ENCODE measurements around the gene TRIM14.

Gene TRIM14

DNA sequence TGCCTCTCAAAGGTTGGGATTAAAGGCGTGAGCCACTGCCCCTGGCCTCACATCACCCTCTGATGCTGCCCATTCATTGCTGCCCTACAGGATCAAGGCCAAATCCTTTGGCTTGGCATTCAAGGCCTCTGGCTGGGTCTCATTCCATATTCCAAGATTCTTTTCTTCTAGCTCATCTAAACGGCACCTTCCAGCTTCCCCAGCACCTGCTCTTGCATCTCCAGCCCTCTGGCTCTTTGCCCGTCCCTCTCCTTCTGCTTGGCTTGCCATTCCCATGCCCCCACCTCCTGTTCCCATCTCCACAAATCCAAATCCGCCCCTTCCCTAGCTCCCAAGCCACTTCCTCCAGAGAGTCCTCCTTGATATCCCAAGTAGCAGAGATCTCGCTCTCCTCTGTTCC, 40.3 kb upstream of the TRIM14 start:
- no peak for DNase-seq (ENCODE audit: insufficient read length, low spot score)
- FAIRE-seq: no peak
- no peak for TF ChIP-seq CTCF (IDR thresholded peaks at IDR 0.05; ENCODE audit: insufficient read depth, missing control alignments)

DNA sequence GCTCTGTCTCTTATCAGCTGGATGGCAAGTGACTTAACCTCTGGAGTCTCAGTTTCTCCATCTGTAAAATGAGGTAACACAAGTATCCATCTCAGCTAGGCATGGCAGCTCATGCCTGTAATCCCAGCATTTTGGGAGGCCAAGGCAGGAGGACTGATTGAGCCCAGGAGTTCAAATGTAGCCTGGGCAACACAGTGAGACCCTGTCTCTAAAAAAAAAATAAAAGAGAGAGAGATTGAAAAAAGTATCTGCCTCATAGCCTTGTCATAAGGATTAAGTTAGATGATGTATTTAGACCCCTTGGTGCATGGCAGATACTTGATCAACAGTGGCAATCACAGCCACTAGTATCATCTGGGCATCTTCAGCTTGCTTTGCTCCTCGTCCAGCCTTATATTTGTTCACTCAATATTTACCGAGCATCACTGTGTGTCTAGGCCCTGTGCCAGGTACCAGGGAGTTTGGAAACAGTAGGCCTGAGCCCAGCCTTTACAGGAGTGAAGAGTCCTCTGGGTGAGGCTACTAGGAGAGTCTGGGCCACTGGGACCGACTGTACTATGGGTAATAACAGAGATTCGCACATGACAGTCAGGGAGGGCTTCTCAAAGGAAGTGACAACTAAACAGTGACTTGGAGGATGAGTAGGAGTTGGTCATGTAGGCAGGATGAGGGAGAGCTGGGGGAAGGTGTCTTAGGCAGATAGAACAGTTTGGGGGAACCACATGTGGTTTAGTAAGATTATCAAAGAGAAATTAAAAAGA, 39.2 kb upstream of the TRIM14 start:
- TF ChIP-seq CTCF (IDR thresholded peaks at IDR 0.05; ENCODE audit: insufficient read depth, missing control alignments): no peak
- FAIRE-seq: no peak
- no peak for DNase-seq (ENCODE audit: insufficient read length, low spot score)

DNA sequence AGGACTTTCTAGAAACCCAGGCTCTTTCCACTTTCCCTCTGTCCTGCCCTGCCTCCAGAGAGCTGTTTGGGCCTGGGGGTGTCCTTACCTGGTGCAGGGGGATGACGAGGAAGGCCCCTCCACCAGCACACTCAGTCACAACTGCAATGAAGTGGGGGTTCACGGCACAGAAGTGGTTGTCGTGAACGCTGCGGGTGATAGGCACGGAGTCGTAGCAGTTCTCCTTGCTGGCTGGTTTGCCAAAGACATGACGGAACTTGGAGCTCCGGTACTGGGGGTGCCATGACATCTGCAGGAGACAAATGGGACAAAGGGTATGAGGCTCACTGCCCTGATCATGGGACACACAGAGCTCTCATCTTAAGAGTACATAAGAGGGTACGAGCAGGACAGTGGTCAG, 38.4 kb upstream of the TRIM14 start:
- DNase-seq (ENCODE audit: insufficient read length, low spot score): no peak
- FAIRE-seq: no peak
- TF ChIP-seq CTCF (IDR thresholded peaks at IDR 0.05; ENCODE audit: insufficient read depth, missing control alignments): no peak

- FAIRE-seq: no peak
- no peak for TF ChIP-seq CTCF (IDR thresholded peaks at IDR 0.05; ENCODE audit: insufficient read depth, missing control alignments)
- DNase-seq (ENCODE audit: insufficient read length, low spot score): no peak
These were observed 35.7 kb upstream of the TRIM14 start for GRCh38 chr9:98154678-98155077.

- no peak for TF ChIP-seq CTCF (IDR thresholded peaks at IDR 0.05; ENCODE audit: insufficient read depth, missing control alignments)
- no peak for DNase-seq (ENCODE audit: insufficient read length, low spot score)
- FAIRE-seq: no peak
These were observed 33.5 kb upstream of the TRIM14 start for GRCh38 chr9:98152526-98152925.

DNA sequence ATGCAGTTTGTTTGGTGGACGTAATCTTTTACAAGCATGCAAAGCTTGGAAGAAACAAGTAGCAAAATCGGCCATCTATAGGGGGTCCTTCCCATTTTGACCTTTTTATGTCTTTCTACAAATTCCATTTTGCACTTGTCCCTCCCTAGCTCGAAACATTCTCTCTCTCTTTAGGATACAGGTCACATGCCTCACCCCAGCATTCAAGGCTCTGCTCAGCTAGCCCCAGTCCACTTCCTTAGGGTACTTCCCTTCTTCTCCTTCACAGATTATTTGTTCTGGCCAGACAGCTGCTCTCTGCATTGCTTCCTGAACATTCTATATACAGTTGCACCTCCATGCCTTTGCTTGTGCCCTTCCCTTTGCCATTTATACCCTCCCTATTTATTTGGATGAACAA, 31.7 kb upstream of the TRIM14 start:
- no peak for TF ChIP-seq CTCF (IDR thresholded peaks at IDR 0.05; ENCODE audit: insufficient read depth, missing control alignments)
- FAIRE-seq (no peak), DNase-seq (ENCODE audit: insufficient read length, low spot score) (no peak)

- no peak for FAIRE-seq
These were observed 31.1 kb upstream of the TRIM14 start for GRCh38 chr9:98150164-98150563.

More at GRCh38 chr9:98150164-98150563, 31.1 kb upstream of the TRIM14 start:
- TF ChIP-seq CTCF (IDR thresholded peaks at IDR 0.05; ENCODE audit: insufficient read depth, missing control alignments): no peak
- DNase-seq (ENCODE audit: insufficient read length, low spot score): no peak
